K562 (cell line): ENCODE data around the gene TP53I3. TPM values are rescaled to one million over a fixed set of nuclear protein-coding genes. Genes with fewer than 3 reads are reported as not detected.

Source experiments
- ATF4 ChIP-seq: fragments of 450-650 bp; formaldehyde crosslinking; IDR thresholded peaks from 2 replicates; pipeline ENCODE4 v1.4.0; 2022; ENCODE audit warnings: mild to moderate bottlenecking, moderate library complexity
- BRCA1 ChIP-seq, 2 experiments: fragments of 450-650 bp in 1 of 2; sonication (generic) in 1 of 2; formaldehyde crosslinking in 1 of 2; IDR thresholded peaks; 2 replicates each; pipeline versions ENCODE4 v1.5.0 to v1.6.1; 2017 to 2020; ENCODE audit warnings: mild to moderate bottlenecking in 1 of 2, missing genetic modification reagents in 1 of 2
- CREB5 ChIP-seq: fragments of 250-450 bp; sonication (Bioruptor Pico); IDR thresholded peaks from 2 replicates; pipeline ENCODE4 v1.5.0; 2020; ENCODE audit warnings: mild to moderate bottlenecking
- ELF2 ChIP-seq: fragments of 250-450 bp; sonication (Bioruptor Pico); IDR thresholded peaks from 2 replicates; pipeline ENCODE4 v1.5.0; 2021; ENCODE audit warnings: mild to moderate bottlenecking
- FOXM1 ChIP-seq, 2 experiments: fragments of 450-650 bp in 1 of 2; sonication (generic) in 1 of 2; formaldehyde crosslinking in 1 of 2; IDR thresholded peaks; 2 replicates each; pipeline versions ENCODE4 v1.6.1 to v1.9.0; 2017 to 2022; ENCODE audit warnings: low read depth in 2 of 2, mild to moderate bottlenecking in 2 of 2, missing genetic modification reagents in 1 of 2, moderate library complexity in 1 of 2
- GABPB2 ChIP-seq: fragments of 250-450 bp; sonication (Bioruptor Pico); conservative IDR thresholded peaks from 2 replicates; pipeline ENCODE4 v1.5.1; 2021; ENCODE audit warnings: mild to moderate bottlenecking
- KDM2B ChIP-seq: fragments of 250-450 bp; sonication (Bioruptor Pico); IDR thresholded peaks from 2 replicates; pipeline ENCODE4 v1.8.0; 2021; ENCODE audit warnings: mild to moderate bottlenecking, moderate library complexity
- MIER1 ChIP-seq: fragments of 450-650 bp; IDR thresholded peaks from 2 replicates; pipeline ENCODE4 v1.6.1; 2016; ENCODE audit warnings: antibody characterized with exemption, mild to moderate bottlenecking, low read depth
- MTF1 ChIP-seq: fragments of 250-450 bp; sonication (Bioruptor Pico); IDR thresholded peaks from 2 replicates; pipeline ENCODE4 v1.9.0; 2021; ENCODE audit warnings: moderate library complexity, mild to moderate bottlenecking, inconsistent platforms, borderline replicate concordance
- PHF8 ChIP-seq: fragments of 200-600 bp; sonication (generic); IDR thresholded peaks from 2 replicates; pipeline ENCODE4 v1.6.1; 2012; ENCODE audit warnings: mixed run types, mild to moderate bottlenecking, inconsistent platforms, low read length, moderate library complexity, borderline replicate concordance
- POLR2G ChIP-seq: fragments of 200-400 bp; formaldehyde crosslinking; IDR thresholded peaks from 2 replicates; pipeline ENCODE4 v1.6.1; 2017; ENCODE audit warnings: low read depth, mild to moderate bottlenecking, antibody characterized with exemption, low read length, moderate library complexity
- POLR2H ChIP-seq: IDR thresholded peaks from 2 replicates; pipeline ENCODE4 v1.6.1; 2016; ENCODE audit warnings: missing genetic modification characterization, low read depth, mild to moderate bottlenecking, control low read depth, missing compliant biosample characterization, moderate library complexity
- RERE ChIP-seq: sonication (generic); formaldehyde crosslinking; IDR thresholded peaks from 2 replicates; pipeline ENCODE4 v1.8.0; 2023; ENCODE audit warnings: missing genetic modification reagents, mild to moderate bottlenecking, borderline replicate concordance
- TCF3 ChIP-seq: sonication (generic); formaldehyde crosslinking; IDR thresholded peaks from 2 replicates; pipeline ENCODE4 v1.4.0; 2020; ENCODE audit warnings: mild to moderate bottlenecking, missing genetic modification reagents
- ZBTB26 ChIP-seq: fragments of 450-650 bp; formaldehyde crosslinking; IDR thresholded peaks from 2 replicates; pipeline ENCODE4 v1.4.0; 2022; ENCODE audit warnings: missing genetic modification characterization
- ZNF347 ChIP-seq: fragments of 450-650 bp; formaldehyde crosslinking; IDR thresholded peaks from 2 replicates; pipeline ENCODE4 v1.4.0; 2020; ENCODE audit warnings: low read depth, mild to moderate bottlenecking, moderate library complexity
- ZNF586 ChIP-seq: fragments of 450-650 bp; formaldehyde crosslinking; conservative IDR thresholded peaks from 2 replicates; pipeline ENCODE4 v1.4.0; 2020; ENCODE audit warnings: mild to moderate bottlenecking, moderate library complexity
- polyA plus RNA-seq, 8 experiments: library from polyadenylated mRNA; depleted of rRNA in 4 of 8; stranded (reverse) in 5 of 8; unstranded in 3 of 8; fragments of >200 nt; fragmentation: Nextera tagmentation in 2 of 8; fragmentation: Illumina TruSeq in 1 of 8; extraction: Ambion mirVana in 2 of 8; extraction: Trizol in 1 of 8; gene quantifications; 2 replicates each; pipeline versions ENCODE4 v1.2.1 to v1.2.3, GENCODE V29; 2011 to 2014; ENCODE audit warnings: inconsistent platforms in 1 of 8, missing spikeins in 1 of 8
- total RNA-seq, 7 experiments: library from RNA; depleted of rRNA in 6 of 7; stranded (reverse); fragments of >200 nt in 6 of 7; fragmentation: Illumina TruSeq in 2 of 7; extraction: Trizol in 2 of 7; gene quantifications; 2 replicates each; pipeline versions ENCODE4 v1.2.1 to v1.2.3, GENCODE V29; 2011 to 2021; ENCODE audit warnings: low replicate concordance in 1 of 7

TP53I3 gene
- total and polyA plus RNA-seq, 9 of the 15 experiments (the other 6 are each of a cell fraction or from before 2014, with no cell fraction given): 0.65 to 9.5 (median 5.6) TPM

GRCh38 chr2:24075915-24076848, 8.5 kb downstream of the TP53I3 start, which contains the start of gene SF3B6 (continued):
- TF ChIP-seq RERE (CRISPR knock-in tag) (no peak), PHF8 (peak; percentile 89), BRCA1 (IDR thresholded peaks at IDR 0.05) (no peak), BRCA1 (CRISPR knock-in tag; IDR thresholded peaks at IDR 0.05) (no peak), ZBTB26 (CRISPR knock-in tag) (no peak), ELF2 (CRISPR knock-in tag) (peak; percentile 94), POLR2G (peak; percentile 90), POLR2H (tag) (peak; percentile 86), ZNF586 (CRISPR knock-in tag) (no peak), TCF3 (CRISPR knock-in tag) (no peak; the same call in 1 of the 2 replicates), GABPB2 (no peak), CREB5 (CRISPR knock-in tag) (no peak), MIER1 (no peak; the same call in 1 of the 2 replicates), ZNF347 (no peak), MTF1 (no peak), ATF4 (no peak), KDM2B (CRISPR knock-in tag) (peak; percentile 78; the same call in 1 of the 2 replicates), FOXM1 (IDR thresholded peaks at IDR 0.05; ENCODE audit: low read depth) (peak; percentile 44; the same call in 1 of the 2 replicates), FOXM1 (CRISPR knock-in tag; IDR thresholded peaks at IDR 0.05; ENCODE audit: low read depth) (0 out of 2 replicates have a peak, but pooled peaks have one; percentile 33)
